K562 (cell line): ENCODE results near the gene BTBD2. TPM values are rescaled to one million over a fixed set of nuclear protein-coding genes. Genes with fewer than 3 reads are reported as not detected.
A peak's percentile ranks its signal among the peaks of the same experiment; 100 is the strongest.

ENCODE experiments used
- ATAC-seq: fragments of 200-7000 bp; cut with Tn5 transposase; 3 replicates; pipeline ENCODE4 v1.9.1; 2020; ENCODE audit warnings: moderate library complexity
- BruUV-seq: library from RNA; stranded (reverse); fragments of 400-500 nt; replicated peaks from 2 replicates; lab custom pipeline; 2021; lab: Mats Ljungman, UMichigan
- CTCF ChIA-PET: fragments of 300-600 bp; formaldehyde crosslinking; extraction: SDS; loops from one replicate; lab custom pipeline; 2021; ENCODE audit warnings: low intra/inter-chr PET ratio; lab: Yijun Ruan, JAX
- POLR2A ChIA-PET: fragments of 300-600, 350-650 bp; sonication (Branson Sonifier 250); formaldehyde crosslinking; extraction: SDS; loops from one replicate; lab custom pipeline; 2021; ENCODE audit warnings: antibody characterized with exemption, inconsistent platforms; lab: Yijun Ruan, JAX
- DNase-seq, 4 experiments: peaks; one replicate each; pipeline versions ENCODE4 v3.0.0 to v3.0.0-alpha.2; 2011 to 2018; ENCODE audit warnings: low spot score in 3 of 4, mixed read lengths in 3 of 4; ENCODE audit errors: extremely low read depth in 1 of 4
- FAIRE-seq: peaks from 2 replicates; lab custom pipeline; 2011; peaks lifted over from hg19 to GRCh38; lab: Jason Lieb, UNC
- H2AFZ ChIP-seq: 2 replicates; pipeline ENCODE4 v1.6.0; 2011; ENCODE audit warnings: low read depth, low read length, control low read depth, inconsistent platforms
- H3K27ac ChIP-seq: fragments of 200-600 bp; 3 replicates; pipeline ENCODE4 v1.8.0; 2011; ENCODE audit warnings: low read depth, mild to moderate bottlenecking, control low read depth, inconsistent platforms, low read length, moderate library complexity, mixed read lengths; ENCODE audit errors: extremely low read depth
- H3K27me3 ChIP-seq, 2 experiments: fragments of 300-600 bp in 1 of 2; 2 replicates in 1 of 2; 3 replicates in 1 of 2; pipeline versions ENCODE4 v1.6.0 to v1.8.0; 2011; ENCODE audit warnings: inconsistent platforms in 2 of 2, low read length in 2 of 2, mild to moderate bottlenecking in 1 of 2, mixed read lengths in 1 of 2, moderate library complexity in 1 of 2; ENCODE audit not compliant: control insufficient read depth in 2 of 2, insufficient read depth in 2 of 2
- H3K36me3 ChIP-seq: fragments of 300-600 bp; 3 replicates; pipeline ENCODE4 v1.8.0; 2011; ENCODE audit warnings: mild to moderate bottlenecking, low read length, inconsistent platforms; ENCODE audit not compliant: control insufficient read depth, insufficient read depth
- H3K4me1 ChIP-seq, 2 experiments: fragments of 200-600 bp in 1 of 2; replicated peaks in 1 of 2; 2 replicates in 1 of 2; 3 replicates in 1 of 2; pipeline versions ENCODE4 v1.5.1 to v1.8.0; 2011; ENCODE audit warnings: inconsistent platforms in 2 of 2, low read length in 2 of 2, mild to moderate bottlenecking in 1 of 2, mixed read lengths in 1 of 2, moderate library complexity in 1 of 2; ENCODE audit not compliant: control insufficient read depth in 2 of 2, insufficient read depth in 2 of 2
- H3K4me2 ChIP-seq: 2 replicates; pipeline ENCODE4 v1.6.1; 2011; ENCODE audit warnings: low read length, control low read depth, inconsistent platforms, mixed read lengths; ENCODE audit not compliant: insufficient read depth
- H3K4me3 ChIP-seq: fragments of 200-600 bp; sonication (generic), shearing (Covaris generic); 2 replicates; pipeline ENCODE4 v1.5.1; 2016; ENCODE audit warnings: control low read depth, inconsistent platforms
- H3K79me2 ChIP-seq: fragments of 200-600 bp; 3 replicates; pipeline ENCODE4 v1.8.0; 2011; ENCODE audit warnings: low read length, inconsistent platforms; ENCODE audit not compliant: control insufficient read depth, insufficient read depth
- H3K9ac ChIP-seq, 2 experiments: 2 replicates each; pipeline versions ENCODE4 v1.6.0 to v1.6.1; 2011; ENCODE audit warnings: low read depth in 2 of 2, low read length in 2 of 2, control low read depth in 1 of 2, inconsistent platforms in 1 of 2, mild to moderate bottlenecking in 1 of 2, mixed read lengths in 1 of 2; ENCODE audit not compliant: insufficient read depth in 1 of 2
- H3K9me1 ChIP-seq: one replicate; pipeline ENCODE4 v1.6.0; 2011; ENCODE audit warnings: inconsistent platforms, mild to moderate bottlenecking, low read length, moderate library complexity; ENCODE audit not compliant: control insufficient read depth, insufficient read depth
- H3K9me3 ChIP-seq: replicated peaks from 2 replicates; pipeline ENCODE4 v1.5.1; 2011; ENCODE audit warnings: low read depth, low read length, inconsistent platforms; ENCODE audit not compliant: control insufficient read depth, insufficient read depth
- H4K20me1 ChIP-seq: replicated peaks from 2 replicates; pipeline ENCODE4 v1.6.1; 2011; ENCODE audit warnings: low read length, inconsistent platforms, mixed read lengths; ENCODE audit not compliant: control insufficient read depth, insufficient read depth
- FOXP4 ChIP-seq: sonication (generic); formaldehyde crosslinking; IDR thresholded peaks from 2 replicates; pipeline ENCODE4 v1.8.0; 2022; ENCODE audit warnings: mild to moderate bottlenecking, missing genetic modification reagents, borderline replicate concordance
- MAZ ChIP-seq, 2 experiments: fragments of 450-650 bp in 1 of 2; sonication (generic) in 1 of 2; formaldehyde crosslinking; IDR thresholded peaks in 1 of 2; conservative IDR thresholded peaks in 1 of 2; 2 replicates each; pipeline versions ENCODE4 v1.4.0 to v1.5.0; 2020; ENCODE audit warnings: mild to moderate bottlenecking in 1 of 2, missing genetic modification reagents in 1 of 2
- MNT ChIP-seq, 2 experiments: fragments of 450-650 bp; conservative IDR thresholded peaks; 2 replicates each; pipeline ENCODE4 v1.6.1; 2017; ENCODE audit warnings: mild to moderate bottlenecking in 2 of 2, moderate library complexity in 2 of 2
- RB1 ChIP-seq: fragments of 450-650 bp; IDR thresholded peaks from 2 replicates; pipeline ENCODE4 v1.6.1; 2017; ENCODE audit warnings: low read depth, mild to moderate bottlenecking
- SMARCA5 ChIP-seq: fragments of 450-650 bp; IDR thresholded peaks from 2 replicates; pipeline ENCODE4 v1.6.1; 2016
- STAT6 ChIP-seq: sonication (generic); formaldehyde crosslinking; IDR thresholded peaks from 2 replicates; pipeline ENCODE4 v1.8.1; 2023; ENCODE audit warnings: mild to moderate bottlenecking, missing genetic modification reagents
- ZNF584 ChIP-seq: fragments of 200-800 bp; sonication (Bioruptor generic); IDR thresholded peaks from 2 replicates; pipeline ENCODE4 v1.6.1; 2016; ENCODE audit warnings: low read depth, mild to moderate bottlenecking, missing genetic modification characterization, missing compliant biosample characterization
- ZNF740 ChIP-seq, 3 experiments: fragments of 200-800 bp in 1 of 3; sonication (Bioruptor generic) in 1 of 3; sonication (generic) in 1 of 3; formaldehyde crosslinking in 1 of 3; IDR thresholded peaks; 2 replicates each; pipeline versions ENCODE4 v1.6.1 to v1.8.0; 2016 to 2022; ENCODE audit warnings: mild to moderate bottlenecking in 2 of 3, missing compliant biosample characterization in 2 of 3, missing genetic modification characterization in 2 of 3, missing genetic modification reagents in 1 of 3
- WGBS: fragments of 100-300 bp; shearing (Covaris generic); methylation state at CpG from one replicate; pipeline ENCODE4 v1.1.6; 2016; ENCODE audit warnings: low coverage, mixed read lengths; ENCODE audit not compliant: insufficient coverage; ENCODE audit errors: missing lambda C conversion rate; 5-methylcytosine and 5-hydroxymethylcytosine counted together
- in situ Hi-C: fragments of 300-500 bp; cut with MboI; formaldehyde crosslinking; loops from 4 replicates; pipeline ENCODE4 v1.15.0; 2018; ENCODE audit warnings: inconsistent platforms, mixed read lengths
- intact Hi-C: fragments of 100-400 bp; cut with micrococcal nuclease; formaldehyde crosslinking; loops from 2 replicates; pipeline ENCODE4 v1.14.2; 2022
- polyA plus RNA-seq, 8 experiments: library from polyadenylated mRNA; depleted of rRNA in 4 of 8; stranded (reverse) in 5 of 8; unstranded in 3 of 8; fragments of >200 nt; fragmentation: Nextera tagmentation in 2 of 8; fragmentation: Illumina TruSeq in 1 of 8; extraction: Ambion mirVana in 2 of 8; extraction: Trizol in 1 of 8; gene quantifications; 2 replicates each; pipeline versions ENCODE4 v1.2.1 to v1.2.3, GENCODE V29; 2011 to 2014; ENCODE audit warnings: inconsistent platforms in 1 of 8, missing spikeins in 1 of 8
- total RNA-seq, 7 experiments: library from RNA; depleted of rRNA in 6 of 7; stranded (reverse); fragments of >200 nt in 6 of 7; fragmentation: Illumina TruSeq in 2 of 7; extraction: Trizol in 2 of 7; gene quantifications; 2 replicates each; pipeline versions ENCODE4 v1.2.1 to v1.2.3, GENCODE V29; 2011 to 2021; ENCODE audit warnings: low replicate concordance in 1 of 7

BTBD2 gene
- total and polyA plus RNA-seq, 9 of the 15 experiments (the other 6 are each of a cell fraction or from before 2014, with no cell fraction given), result 0.10 to 15.6 (median 6.9) TPM

- CTCF ChIA-PET, result interaction anchor here (0.8 kb wide), 1 partner anchor 20 kb away, joined by 3 read pairs; no protein-coding TSS in a partner anchor
- H3K4me3 ChIP-seq, result peak overlapping the region; percentile 90
- peak overlapping the region; percentile 84 for H3K4me2 ChIP-seq
- H3K36me3 ChIP-seq, result peaks cover 50% of the 10 kb centered on the region; the same call in 2 of the 3 replicates
- WGBS, result 1% methylated on average over 13 of the region's 16 CpGs
- no peaks in the 10 kb centered on the region for H3K27me3 ChIP-seq
- POLR2A ChIA-PET, result interaction anchor here (0.6 to 5.5 kb wide), 13 partner anchors 8 to 175 kb away, joined by 3 to 72 read pairs (median 3); no protein-coding TSS in a partner anchor
- peaks cover 47% of the 10 kb centered on the region for H3K79me2 ChIP-seq
- peak; percentile 5 for ATAC-seq
- BruUV-seq, result TSS peak; percentile 71
- H2AFZ ChIP-seq, result no peak overlapping the region
- H3K9me1 ChIP-seq, result peaks cover 7% of the 10 kb centered on the region
- peaks cover 23% of the 10 kb centered on the region for H4K20me1 ChIP-seq
- peak overlapping the region; percentile 75; the same call in 2 of the 3 replicates for H3K27ac ChIP-seq
- H3K9me3 ChIP-seq, result no peaks in the 10 kb centered on the region
- peaks cover 22 to 78% of the 10 kb centered on the region in 2 experiments for H3K4me1 ChIP-seq
- peak overlapping the region; percentile 74 to 99 for H3K9ac ChIP-seq
- FAIRE-seq, result peak; percentile 80
- intact Hi-C loops (no loop called here), in situ Hi-C loops (no loop called here)
- peak; percentile 42 to 62 (median 56) for DNase-seq
- TF ChIP-seq SMARCA5 (0 out of 2 replicates have a peak, but pooled peaks have one; percentile 14), MNT (conservative IDR thresholded peaks at IDR 0.05) (peak; percentile 23 to 49; a peak in 2 of 4 replicates), ZNF740 (CRISPR knock-in tag; IDR thresholded peaks at IDR 0.05) (peak; percentile 29; the same call in 1 of the 2 replicates), ZNF740 (tag; IDR thresholded peaks at IDR 0.05) (peak in 1 of 2 experiments; percentile 19; a peak in 1 of 4 replicates), RB1 (peak; percentile 9; the same call in 1 of the 2 replicates), MAZ (CRISPR knock-in tag; conservative IDR thresholded peaks at IDR 0.05 in 1 of 2, IDR thresholded peaks at IDR 0.05 in 1 of 2) (0 out of 4 replicates have a peak, but pooled peaks of 1 of the 2 experiments have one; percentile 38), FOXP4 (peak; percentile 52; the same call in 1 of the 2 replicates), STAT6 (CRISPR knock-in tag) (0 out of 2 replicates have a peak, but pooled peaks have one; percentile 44), ZNF584 (no peak)
Measured at GRCh38 chr19:2049741-2050348, 34.3 kb upstream of the BTBD2 start.
